Ovary (tissue), 3 donors: ENCODE data around the gene FAM163B.

ENCODE experiments used
- CTCF ChIP-seq, 3 donors: fragments of 450-650 bp in 2 of 3; fragments of 200-600 bp in 1 of 3; IDR thresholded peaks; one replicate each; pipeline versions ENCODE4 v1.5.1 to v1.8.0; 2016 to 2022; ENCODE audit warnings: antibody characterized with exemption in 3 of 3, mild to moderate bottlenecking in 1 of 3
- POLR2A ChIP-seq: fragments of 450-650 bp; IDR thresholded peaks from one replicate; pipeline ENCODE4 v1.6.1; 2017; ENCODE audit warnings: antibody characterized with exemption, mild to moderate bottlenecking, moderate library complexity
- donor health status: DM: no; HTN: no; CAD: no.

- no peak for TF ChIP-seq CTCF (IDR thresholded peaks at IDR 0.05)
- no peak for TF ChIP-seq POLR2A
These were observed 65.3 kb downstream of the FAM163B start for GRCh38 chr9:133543772-133544467.
